ENCODE data around the gene DBH.

DNA sequence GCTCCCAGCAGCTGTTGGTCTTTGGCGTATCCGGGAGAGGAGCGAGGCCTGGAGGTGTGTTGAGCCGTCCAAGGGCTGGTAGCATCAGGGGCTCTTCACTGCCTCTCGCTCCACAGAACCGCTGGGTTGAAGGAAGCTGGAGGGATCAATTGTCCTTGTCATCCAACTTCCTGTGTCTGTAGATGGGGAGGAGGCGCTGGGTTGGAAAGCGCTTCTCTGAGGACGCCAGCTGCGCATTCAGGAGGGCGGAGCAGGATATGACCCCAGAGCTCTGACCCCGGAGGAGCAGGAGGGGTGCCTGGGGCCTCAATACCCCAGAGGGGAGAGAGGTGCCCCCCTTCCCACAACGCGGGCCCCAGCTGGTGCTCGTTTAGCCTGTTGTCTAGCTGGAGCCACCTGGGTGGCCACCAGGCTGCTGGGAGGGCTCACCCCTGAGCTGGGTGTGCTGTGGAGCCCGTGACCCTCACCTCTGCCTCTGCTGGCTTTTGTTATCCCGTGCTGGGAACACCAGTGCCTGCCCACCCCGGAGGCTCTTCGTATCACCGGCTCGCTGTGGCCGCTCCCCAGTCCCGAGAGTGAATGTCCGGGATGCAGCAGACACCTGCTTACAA lies 2.0 kb upstream of the DBH start:
- TF ChIP-seq CTCF (optimal IDR thresholded peaks at IDR 0.05 in 1 of 3, IDR thresholded peaks at IDR 0.05 in 1 of 3, conservative IDR thresholded peaks at IDR 0.05 in 1 of 3; ENCODE audit: extremely low read depth in 1 of 3, insufficient read depth in 2 of 3, low read length in 3 of 3) (no peak), EZH2 (IDR thresholded peaks at IDR 0.05; ENCODE audit: low read length) (peak; percentile 26)

Data from keratinocyte (primary cell).